ENCODE data around the gene SMYD3. TPM values are rescaled to one million over a fixed set of nuclear protein-coding genes. Genes with fewer than 3 reads are reported as not detected.

SMYD3 gene
- total and polyA plus RNA-seq, 9 of the 15 experiments (the other 6 are each of a cell fraction or from before 2014, with no cell fraction given): 128 to 440 (median 197) TPM

GRCh38 chr1:246153796-246154212, 353.3 kb downstream of the SMYD3 start (continued):
- TF ChIP-seq POLR2A (conservative IDR thresholded peaks at IDR 0.05) (no peak), CREBBP (IDR thresholded peaks at IDR 0.05; ENCODE audit: low read depth, low read length) (no peak), CBX1 (IDR thresholded peaks at IDR 0.05; ENCODE audit: low read depth) (no peak), JUN (IDR thresholded peaks at IDR 0.05; ENCODE audit: borderline replicate concordance, low read depth, low read length) (peak; percentile 82), JUN (CRISPR knock-in tag; IDR thresholded peaks at IDR 0.05; ENCODE audit: borderline replicate concordance) (no peak), TCF7L2 (IDR thresholded peaks at IDR 0.05; ENCODE audit: low read depth, low read length) (no peak), TOE1 (IDR thresholded peaks at IDR 0.05; ENCODE audit: borderline replicate concordance) (no peak), TOE1 (CRISPR knock-in tag; IDR thresholded peaks at IDR 0.05; ENCODE audit: borderline replicate concordance, low read depth) (no peak), FOXA3 (CRISPR knock-in tag; conservative IDR thresholded peaks at IDR 0.05 in 1 of 2, IDR thresholded peaks at IDR 0.05 in 1 of 2) (peak in 1 of 2 experiments; percentile 42; a peak in 1 of 4 replicates), NCOR1 (IDR thresholded peaks at IDR 0.05) (peak; percentile 43; the same call in 1 of the 2 replicates), ESRRB (CRISPR knock-in tag; IDR thresholded peaks at IDR 0.05; ENCODE audit: borderline replicate concordance) (no peak), ARID1B (IDR thresholded peaks at IDR 0.05) (peak; percentile 83), PCBP1 (IDR thresholded peaks at IDR 0.05; ENCODE audit: low read depth, low read length, poor library complexity, severe bottlenecking) (no peak), PYGO2 (tag; IDR thresholded peaks at IDR 0.05) (no peak), ZBED1 (IDR thresholded peaks at IDR 0.05) (no peak), RNF219 (CRISPR knock-in tag; IDR thresholded peaks at IDR 0.05) (no peak), TEAD4 (IDR thresholded peaks at IDR 0.05; ENCODE audit: low read length) (peak; percentile 60), TEAD4 (CRISPR knock-in tag; IDR thresholded peaks at IDR 0.05; ENCODE audit: borderline replicate concordance) (no peak), MITF (IDR thresholded peaks at IDR 0.05) (no peak), EHMT2 (IDR thresholded peaks at IDR 0.05) (peak; percentile 58), ZNF274 (IDR thresholded peaks at IDR 0.05; ENCODE audit: borderline replicate concordance, low read depth, low read length) (no peak), GABPB2 (CRISPR knock-in tag; conservative IDR thresholded peaks at IDR 0.05) (no peak), ESRRA (IDR thresholded peaks at IDR 0.05; ENCODE audit: borderline replicate concordance, low read depth) (no peak), HLTF (IDR thresholded peaks at IDR 0.05) (no peak), ZBTB26 (CRISPR knock-in tag; IDR thresholded peaks at IDR 0.05) (no peak), LARP7 (IDR thresholded peaks at IDR 0.05) (peak; percentile 73; the same call in 1 of the 2 replicates)
- TF ChIP-seq, protein P1, sequence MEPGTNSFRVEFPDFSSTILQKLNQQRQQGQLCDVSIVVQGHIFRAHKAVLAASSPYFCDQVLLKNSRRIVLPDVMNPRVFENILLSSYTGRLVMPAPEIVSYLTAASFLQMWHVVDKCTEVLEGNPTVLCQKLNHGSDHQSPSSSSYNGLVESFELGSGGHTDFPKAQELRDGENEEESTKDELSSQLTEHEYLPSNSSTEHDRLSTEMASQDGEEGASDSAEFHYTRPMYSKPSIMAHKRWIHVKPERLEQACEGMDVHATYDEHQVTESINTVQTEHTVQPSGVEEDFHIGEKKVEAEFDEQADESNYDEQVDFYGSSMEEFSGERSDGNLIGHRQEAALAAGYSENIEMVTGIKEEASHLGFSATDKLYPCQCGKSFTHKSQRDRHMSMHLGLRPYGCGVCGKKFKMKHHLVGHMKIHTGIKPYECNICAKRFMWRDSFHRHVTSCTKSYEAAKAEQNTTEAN (CRISPR knock-in tag; IDR thresholded peaks at IDR 0.05): no peak

Measured in K562 (cell line).